Stimulated activated CD4-positive, alpha-beta T cell treated with anti-CD3 and anti-CD28 coated beads, Interleukin-1b, Interleukin-23, amount 100 ng/mL, for 24 hours (primary cell): Measurements from ENCODE around the gene ZFR.
"Not testable (repeated sequence)": the region's sequence is repeated elsewhere in the genome, so short reads cannot be mapped to it uniquely, and the experiment has no call there.

Source experiments
- DNase-seq, 4 experiments: peaks; one replicate each; pipeline ENCODE4 v3.0.0-alpha.2; 2020; ENCODE audit warnings: low read depth in 4 of 4, low spot score in 1 of 4

The ZFR gene

DNA sequence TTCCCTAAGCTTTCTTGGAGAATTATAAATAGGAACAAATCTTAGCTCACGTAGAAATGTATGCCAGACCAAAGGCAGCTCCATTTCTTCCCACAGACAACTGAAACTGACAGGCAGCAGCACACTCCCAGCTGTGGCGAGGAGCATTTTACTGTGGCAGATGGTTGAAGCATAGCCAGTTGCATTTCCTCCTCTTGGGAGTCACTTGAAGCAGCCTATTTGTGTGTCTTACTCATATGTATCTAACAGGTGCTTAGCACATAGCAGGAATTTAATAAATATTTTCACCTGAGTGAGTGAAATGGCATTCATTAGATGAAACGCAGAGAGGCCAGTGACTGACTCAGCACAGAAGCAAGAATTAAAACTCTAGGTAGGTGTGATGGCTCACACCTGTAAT lies 119.5 kb downstream of the ZFR start:
- DNase-seq, result no peak

- no peak for DNase-seq
Observed at GRCh38 chr5:32323741-32324140, 120.8 kb downstream of the ZFR start.

DNA sequence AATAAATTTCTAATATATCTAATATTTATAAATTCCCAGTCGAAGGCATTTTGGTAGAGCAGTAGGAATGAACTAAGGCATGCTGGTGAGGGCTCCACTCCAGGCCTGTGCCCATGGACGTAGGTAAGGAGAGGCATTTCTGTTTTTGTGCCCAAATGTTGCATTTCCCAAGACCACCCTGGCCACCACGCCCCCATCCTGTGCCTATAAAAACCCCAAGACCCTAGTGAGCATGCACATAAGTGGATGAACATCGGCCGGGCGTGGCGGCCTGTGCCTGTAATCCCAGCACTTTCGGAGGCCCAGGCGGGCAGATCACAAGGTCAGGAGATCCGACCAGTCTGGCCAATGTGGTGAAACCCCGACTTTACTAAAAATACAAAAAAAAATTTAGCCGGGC lies 121.7 kb downstream of the ZFR start:
- no peak for DNase-seq

GRCh38 chr5:32321787-32322186 lies 122.8 kb downstream of the ZFR start:
- not testable (repeated sequence) for DNase-seq

DNA sequence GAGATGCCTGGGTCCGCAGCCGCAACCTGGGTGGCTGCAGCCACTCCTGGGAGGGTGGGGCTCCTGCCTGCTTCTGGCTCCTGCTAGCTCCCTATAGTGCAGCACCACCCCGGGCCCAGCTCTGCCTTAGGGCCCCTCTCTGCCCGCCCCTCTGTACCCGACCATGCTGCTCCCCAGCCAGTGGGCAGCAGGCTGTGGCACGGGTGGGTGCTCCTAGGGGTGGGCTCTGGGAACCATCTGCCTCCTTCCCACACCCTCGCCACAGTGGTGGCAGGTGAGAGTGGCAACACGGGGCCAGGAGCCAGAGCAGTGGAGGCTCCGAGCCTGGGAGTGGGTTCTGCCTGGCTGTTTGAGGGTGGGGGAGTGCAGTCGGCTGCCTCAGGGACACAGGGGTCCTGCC lies 124.0 kb downstream of the ZFR start:
- no peak for DNase-seq

GRCh38 chr5:32319926-32320543 lies 124.5 kb downstream of the ZFR start:
- no peak for DNase-seq

DNA sequence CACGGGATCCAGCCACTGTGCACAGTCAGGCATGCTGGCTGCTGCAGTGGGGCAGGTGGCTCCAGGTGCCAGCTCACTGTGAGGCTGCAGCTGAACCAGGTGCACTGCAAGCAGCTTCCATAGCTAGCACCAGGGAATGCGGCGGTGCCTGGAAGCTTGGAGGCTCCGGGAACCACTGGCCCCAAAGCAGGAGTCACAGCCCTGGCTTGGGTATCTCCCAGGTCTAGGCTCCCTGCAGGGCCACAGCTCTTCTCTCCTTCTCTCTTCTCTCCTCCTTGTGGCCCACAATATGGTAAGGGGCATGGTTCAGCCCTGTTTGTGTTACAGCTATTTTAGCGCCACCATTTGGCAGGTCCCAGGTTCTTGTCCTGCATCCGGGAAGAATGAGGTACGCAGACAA lies 125.1 kb downstream of the ZFR start:
- no peak for DNase-seq

DNA sequence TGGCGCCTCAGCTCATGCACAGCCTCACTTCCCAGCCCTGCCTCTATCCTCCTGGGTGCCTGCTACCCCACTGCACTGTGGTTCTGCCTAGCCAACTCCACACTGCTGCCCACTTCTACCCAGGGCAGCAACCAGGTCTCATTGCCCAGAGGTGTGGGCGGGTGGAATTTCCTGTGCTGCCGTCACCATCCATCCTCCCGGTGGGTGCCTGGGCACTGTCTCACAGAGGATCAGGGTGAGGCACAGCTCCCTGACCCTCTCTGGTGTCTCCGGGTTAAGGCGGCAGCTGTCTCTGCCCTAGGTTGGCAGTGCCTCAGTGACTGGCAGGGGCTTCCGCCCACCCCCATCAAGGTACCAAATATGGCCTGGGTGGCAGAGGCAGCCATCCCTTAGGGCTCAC lies 127.5 kb downstream of the ZFR start:
- no peak for DNase-seq

- no peak for DNase-seq
Observed at GRCh38 chr5:32315221-32316014, 129.1 kb downstream of the ZFR start.

DNA sequence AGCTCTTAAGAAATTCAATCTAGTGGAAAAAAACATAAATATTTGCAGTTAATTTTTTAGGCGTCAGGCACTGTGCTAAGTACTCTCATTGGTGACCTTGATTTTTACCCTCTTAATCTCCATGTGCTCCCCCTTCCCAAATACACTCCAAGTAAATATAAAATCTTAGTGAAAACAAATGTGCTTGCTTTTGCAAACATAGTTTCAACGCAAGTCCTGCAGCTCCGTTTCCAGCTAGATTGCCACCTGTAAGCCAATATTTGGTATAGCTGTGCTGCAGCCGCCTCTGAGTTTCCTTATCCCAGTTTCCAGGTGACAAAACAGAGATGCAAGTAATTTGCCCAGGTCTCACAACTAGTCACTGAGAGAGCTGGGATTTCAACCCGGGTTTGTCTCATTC lies 129.9 kb downstream of the ZFR start:
- no peak for DNase-seq

DNA sequence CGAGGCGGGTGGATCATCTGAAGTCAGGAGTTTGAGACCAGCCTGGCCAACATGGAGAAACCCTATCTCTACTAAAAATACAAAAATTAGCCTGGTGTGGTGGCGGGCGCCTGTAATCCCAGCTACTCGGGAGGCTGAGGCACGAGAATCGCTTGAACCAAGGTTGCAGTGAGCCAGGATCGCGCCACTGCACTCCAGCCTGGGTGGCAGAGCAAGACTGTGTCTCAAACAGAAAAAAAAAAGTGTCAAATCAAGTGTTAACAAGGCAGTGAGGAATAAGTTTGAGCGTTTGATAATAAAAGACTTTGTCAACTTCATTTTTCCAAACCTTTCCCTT lies 130.4 kb downstream of the ZFR start:
- DNase-seq, result not testable (repeated sequence)

GRCh38 chr5:32312595-32313332 lies 131.8 kb downstream of the ZFR start, which contains the start of gene MTMR12:
Gene MTMR12 (minus strand): TSS chr5:32312939. CDS start chr5:32312838, 101 bp downstream.
- peak; percentile 99 to 100 (median 99) for DNase-seq

DNA sequence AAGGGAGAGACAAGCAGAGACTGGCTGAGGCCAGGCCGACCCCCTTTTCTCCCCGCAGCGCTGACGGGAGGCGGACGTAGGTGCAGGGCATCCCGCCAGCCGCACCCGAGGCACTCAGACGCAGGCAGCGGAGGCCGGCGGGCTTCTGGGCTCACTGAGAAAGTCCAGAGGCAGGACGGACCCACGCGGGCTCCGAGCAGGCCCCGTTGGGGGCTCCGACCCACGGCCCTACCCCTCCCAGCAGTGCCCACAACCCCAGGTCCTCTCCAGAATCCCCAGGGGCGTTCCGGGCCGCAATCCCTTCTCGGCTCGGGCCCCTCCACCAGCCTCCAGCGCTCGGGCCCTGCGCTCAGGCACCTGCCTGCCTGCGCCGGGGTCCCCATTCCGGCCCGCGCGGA lies 132.3 kb downstream of the ZFR start:
- DNase-seq, result peak; percentile 5 to 28 (median 15)

- no peak for DNase-seq
Observed at GRCh38 chr5:32311404-32312196, 132.9 kb downstream of the ZFR start.

- DNase-seq, result no peak
Observed at GRCh38 chr5:32309761-32310160, 134.8 kb downstream of the ZFR start.

DNA sequence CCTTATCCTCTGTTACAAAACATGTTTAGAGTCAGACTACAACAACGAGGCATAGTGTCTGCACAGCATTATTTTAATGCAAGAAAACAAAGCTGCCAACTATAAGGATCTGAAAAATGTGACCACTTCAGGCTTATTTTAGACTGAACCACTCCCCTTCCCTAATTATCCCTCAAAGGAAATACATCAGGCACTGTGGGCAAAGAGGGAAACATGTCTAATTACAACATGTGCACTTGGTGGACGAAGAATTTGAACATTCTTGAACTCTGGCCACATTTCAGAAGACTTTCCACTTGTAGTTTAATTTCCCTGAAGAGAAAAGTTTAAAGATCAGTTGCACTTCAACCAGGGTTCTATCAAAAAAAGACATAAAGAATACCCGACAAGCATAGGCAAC lies 135.6 kb downstream of the ZFR start:
- no peak for DNase-seq

GRCh38 chr5:32307769-32308194 lies 136.8 kb downstream of the ZFR start:
- DNase-seq, result no peak

DNA sequence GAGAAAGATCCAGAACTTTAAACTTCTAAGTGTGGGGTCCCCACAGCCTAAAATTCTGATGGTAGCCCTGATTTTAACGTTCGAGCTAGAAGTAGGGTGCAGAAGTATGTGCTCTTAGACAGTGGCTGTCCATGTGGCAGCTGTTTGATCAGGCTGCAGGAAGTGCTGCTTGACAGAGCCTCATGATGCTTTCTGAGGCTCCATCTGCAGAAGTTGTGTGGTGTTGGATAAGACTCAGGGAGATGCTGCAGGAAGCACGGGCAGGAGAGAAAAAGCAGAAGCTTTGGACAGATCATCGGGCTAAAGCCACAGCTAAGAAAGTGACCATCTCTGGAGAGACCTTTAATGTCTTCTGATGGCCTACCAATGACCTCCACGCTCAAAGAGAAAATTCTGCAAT lies 139.9 kb downstream of the ZFR start:
- DNase-seq, result no peak
